HEK293T (cell line): Measurements from ENCODE around the gene FBXL2.
"Not testable (repeated sequence)": the region's sequence is repeated elsewhere in the genome, so short reads cannot be mapped to it uniquely, and the experiment has no call there.

Source experiments
- CTCF ChIA-PET: fragments of 350-600 bp; formaldehyde crosslinking; extraction: SDS; loops from one replicate; lab custom pipeline; 2021; ENCODE audit warnings: antibody characterized with exemption, inconsistent platforms; lab: Yijun Ruan, JAX
- POLR2A ChIA-PET: fragments of 350-600 bp; formaldehyde crosslinking; extraction: SDS; loops from one replicate; lab custom pipeline; 2020; ENCODE audit warnings: antibody characterized with exemption, inconsistent platforms; lab: Yijun Ruan, JAX
- DNase-seq: peaks from one replicate; pipeline ENCODE4 v3.0.0; 2012; ENCODE audit warnings: mixed read lengths; ENCODE audit errors: extremely low spot score
- ARNT ChIP-seq: fragments of 450-650 bp; IDR thresholded peaks from 2 replicates; pipeline ENCODE4 v1.6.1; 2017; ENCODE audit warnings: mild to moderate bottlenecking
- BHLHE40 ChIP-seq: fragments of 450-650 bp; IDR thresholded peaks from 2 replicates; pipeline ENCODE4 v1.6.1; 2016; ENCODE audit warnings: mild to moderate bottlenecking, moderate library complexity, borderline replicate concordance
- CTBP1 ChIP-seq: fragments of 450-650 bp; IDR thresholded peaks from 2 replicates; pipeline ENCODE4 v1.6.1; 2016; ENCODE audit warnings: borderline replicate concordance
- ELF4 ChIP-seq: fragments of 450-650 bp; IDR thresholded peaks from 2 replicates; pipeline ENCODE4 v1.6.1; 2017; ENCODE audit warnings: antibody characterized with exemption
- FOXA1 ChIP-seq: fragments of 450-650 bp; IDR thresholded peaks from 2 replicates; pipeline ENCODE4 v1.6.1; 2016; ENCODE audit warnings: mild to moderate bottlenecking
- FOXK2 ChIP-seq: fragments of 450-650 bp; IDR thresholded peaks from 2 replicates; pipeline ENCODE4 v1.6.1; 2016; ENCODE audit warnings: mild to moderate bottlenecking
- FOXM1 ChIP-seq: fragments of 450-650 bp; IDR thresholded peaks from 2 replicates; pipeline ENCODE4 v1.6.1; 2017; ENCODE audit warnings: mild to moderate bottlenecking, borderline replicate concordance
- HDGF ChIP-seq: fragments of 450-650 bp; IDR thresholded peaks from 2 replicates; pipeline ENCODE4 v1.6.1; 2017; ENCODE audit warnings: antibody characterized with exemption, borderline replicate concordance
- L3MBTL2 ChIP-seq: fragments of 450-650 bp; conservative IDR thresholded peaks from 2 replicates; pipeline ENCODE4 v1.6.1; 2016; ENCODE audit warnings: mild to moderate bottlenecking
- LEF1 ChIP-seq: fragments of 450-650 bp; IDR thresholded peaks from 2 replicates; pipeline ENCODE4 v1.6.1; 2017; ENCODE audit warnings: mild to moderate bottlenecking, borderline replicate concordance
- NFRKB ChIP-seq: fragments of 450-650 bp; IDR thresholded peaks from 2 replicates; pipeline ENCODE4 v1.6.1; 2016; ENCODE audit warnings: mild to moderate bottlenecking, moderate library complexity
- PKNOX1 ChIP-seq: fragments of 450-650 bp; IDR thresholded peaks from 2 replicates; pipeline ENCODE4 v1.6.1; 2016
- SP1 ChIP-seq: fragments of 450-650 bp; IDR thresholded peaks from 2 replicates; pipeline ENCODE4 v1.6.1; 2017
- SUZ12 ChIP-seq: fragments of 450-650 bp; IDR thresholded peaks from 2 replicates; pipeline ENCODE4 v1.6.1; 2016; ENCODE audit warnings: mild to moderate bottlenecking
- TARDBP ChIP-seq: fragments of 450-650 bp; IDR thresholded peaks from 2 replicates; pipeline ENCODE4 v1.6.1; 2016
- ZNF384 ChIP-seq: fragments of 450-650 bp; IDR thresholded peaks from 2 replicates; pipeline ENCODE4 v1.6.1; 2016

The FBXL2 gene

GRCh38 chr3:33334364-33334763 lies 57.1 kb downstream of the FBXL2 start:
- TF ChIP-seq FOXA1 (no peak), ELF4 (no peak), ZNF384 (no peak), L3MBTL2 (no peak), FOXM1 (no peak), CTBP1 (no peak), HDGF (no peak), TARDBP (no peak), SUZ12 (no peak), LEF1 (no peak), FOXK2 (no peak), ARNT (no peak)
- POLR2A ChIA-PET = no interaction called here
- DNase-seq = no peak
- CTCF ChIA-PET = no interaction called here

- POLR2A ChIA-PET, DNase-seq, CTCF ChIA-PET: not testable (repeated sequence)
Measured at GRCh38 chr3:33338936-33339465, 61.8 kb downstream of the FBXL2 start.

GRCh38 chr3:33339758-33340157 lies 62.5 kb downstream of the FBXL2 start:
- POLR2A ChIA-PET = no interaction called here

GRCh38 chr3:33355611-33356010 lies 78.4 kb downstream of the FBXL2 start:
- CTCF ChIA-PET = interaction anchor here (0.8 to 1.4 kb wide), 3 partner anchors 12 to 224 kb away, joined by 3 to 8 read pairs (median 3); no protein-coding TSS in a partner anchor
- no peak for TF ChIP-seq SUZ12
- no peak for TF ChIP-seq ARNT
- no peak for TF ChIP-seq FOXM1
- DNase-seq = peak; percentile 13
- POLR2A ChIA-PET = no interaction called here

More at GRCh38 chr3:33339758-33340157, 62.5 kb downstream of the FBXL2 start:
- CTCF ChIA-PET = interaction anchor here (0.6 kb wide), 1 partner anchor 110 kb away, joined by 3 read pairs; no protein-coding TSS in a partner anchor
- TF ChIP-seq ZNF384 = no peak
- TF ChIP-seq TARDBP = no peak
- DNase-seq = no peak

GRCh38 chr3:33358172-33358781 lies 81.0 kb downstream of the FBXL2 start:
- no peak for DNase-seq
- no peak for TF ChIP-seq SP1
- no peak for TF ChIP-seq PKNOX1
- no peak for TF ChIP-seq FOXK2
- no peak for TF ChIP-seq LEF1
- ChIA-PET POLR2A (no interaction called here), CTCF (interaction anchor here (0.5 to 1.5 kb wide), 3 partner anchors 8 to 43 kb away, joined by 3 to 6 read pairs (median 3); no protein-coding TSS in a partner anchor)

GRCh38 chr3:33360136-33360825 lies 83.0 kb downstream of the FBXL2 start:
- no peak for DNase-seq
- TF ChIP-seq ELF4 (no peak), HDGF (no peak), ARNT (no peak), FOXA1 (no peak), SP1 (no peak), BHLHE40 (no peak), LEF1 (no peak), NFRKB (no peak), L3MBTL2 (no peak), ZNF384 (no peak), SUZ12 (no peak), CTBP1 (no peak), FOXK2 (no peak), FOXM1 (no peak), PKNOX1 (no peak), TARDBP (no peak)
- POLR2A ChIA-PET = no interaction called here
- CTCF ChIA-PET = interaction anchor here (2.5 kb wide), 1 partner anchor 12 kb away, joined by 10 read pairs; no protein-coding TSS in a partner anchor

- no peak for DNase-seq
- ChIA-PET POLR2A (no interaction called here), CTCF (interaction anchor here (0.8 to 2.2 kb wide), 2 partner anchors 9 to 10 kb away, joined by 3 to 12 read pairs; no protein-coding TSS in a partner anchor)
- TF ChIP-seq PKNOX1 (no peak), NFRKB (no peak), ZNF384 (no peak), LEF1 (no peak)
Measured at GRCh38 chr3:33363113-33363800, 86.0 kb downstream of the FBXL2 start.
